Ureter (tissue), 1 donor: ENCODE results near the gene CRIP1. TPM values are rescaled to one million over a fixed set of nuclear protein-coding genes. Genes with fewer than 3 reads are reported as not detected.

ENCODE experiments used
- DNase-seq: peaks from one replicate; pipeline ENCODE4 v3.0.0-alpha.2; 2020; ENCODE audit warnings: low spot score
- total RNA-seq: library from RNA; stranded (reverse); gene quantifications from one replicate; pipeline ENCODE4 v1.2.4, GENCODE V29; 2023
- donor health status: DM: yes; HTN: yes; CAD: no.

The CRIP1 gene
- total RNA-seq, 1 donor from 2014 or later, result 127 TPM

DNA sequence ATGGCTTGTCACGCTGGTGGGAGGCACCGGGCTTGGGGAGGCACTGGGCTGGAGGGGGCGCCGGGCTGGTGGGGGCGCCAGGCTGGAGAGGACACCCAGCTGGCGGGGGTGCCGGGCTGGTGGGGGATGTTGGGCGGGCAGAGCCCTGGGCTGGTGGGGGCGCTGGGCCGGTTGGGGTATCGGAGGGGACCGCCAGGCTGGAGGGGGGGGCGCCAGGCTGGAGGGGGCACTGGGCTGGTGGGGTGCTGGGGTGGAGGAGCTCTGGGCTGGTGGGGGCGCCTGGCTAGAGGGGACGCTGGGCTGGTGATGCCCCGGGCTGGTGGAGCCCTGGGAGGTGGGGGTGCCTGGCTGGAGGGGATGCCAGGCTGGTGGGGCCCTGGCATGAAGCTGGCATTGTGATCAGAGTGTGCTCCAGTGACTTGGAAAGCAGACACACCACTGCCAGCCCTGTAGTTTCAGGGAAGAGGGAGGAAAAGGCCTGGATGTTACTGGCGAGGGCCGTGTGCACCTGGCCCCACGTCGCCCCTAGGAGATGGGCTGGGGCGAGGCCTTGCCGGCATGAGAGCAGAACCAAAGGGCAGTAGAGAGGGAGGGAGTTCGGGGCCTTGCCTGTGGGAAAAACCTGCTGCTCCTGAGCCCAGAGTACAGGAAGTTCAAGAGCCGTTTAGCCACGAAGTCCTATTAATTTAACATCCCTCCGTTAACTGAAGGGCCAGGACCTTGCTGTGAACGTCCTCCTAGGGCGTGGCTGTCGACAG lies 17.4 kb downstream of the CRIP1 start:
- DNase-seq, result no peak

DNA sequence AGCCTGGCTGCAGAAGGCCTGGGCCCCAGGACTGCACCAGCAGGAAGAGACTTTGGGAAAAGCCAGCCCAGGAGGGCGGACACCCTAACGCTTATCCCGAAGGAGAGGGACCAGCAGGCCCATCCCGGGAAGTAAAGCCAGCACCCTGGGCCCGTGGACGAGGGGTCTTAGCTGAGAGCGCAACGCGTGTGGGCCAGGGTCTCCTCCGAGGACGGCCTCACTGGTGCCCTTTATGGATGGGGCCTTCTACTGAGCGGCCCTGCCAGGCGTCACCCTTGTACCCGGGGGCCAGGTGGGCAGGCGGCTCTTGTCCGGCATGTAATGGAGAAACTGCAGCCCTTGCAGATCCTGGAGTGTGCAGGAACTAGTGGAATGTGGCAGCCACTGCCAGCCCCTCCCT lies 18.4 kb downstream of the CRIP1 start:
- no peak for DNase-seq

- no peak for DNase-seq
These were observed 20.6 kb downstream of the CRIP1 start for GRCh38 chr14:105507247-105507646.

DNA sequence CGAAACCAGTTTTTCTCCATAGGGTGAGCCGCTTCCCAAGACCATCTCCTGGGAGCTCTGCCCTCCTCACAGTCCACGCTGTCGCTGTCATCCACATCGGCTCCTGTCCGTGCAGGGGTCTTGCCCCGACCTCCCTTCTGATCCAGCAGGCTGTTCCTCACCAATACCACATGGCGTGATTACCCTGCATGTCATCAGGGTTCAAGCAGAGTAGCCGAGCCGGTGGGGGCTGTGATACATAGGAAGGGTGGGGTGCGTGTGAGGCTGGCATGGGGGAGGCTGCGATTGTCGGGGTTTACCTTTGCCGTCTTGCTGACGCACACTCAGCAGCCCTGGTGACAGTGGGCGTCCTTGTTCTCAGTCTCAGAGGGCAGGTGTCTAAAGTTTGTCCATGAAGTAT lies 21.4 kb downstream of the CRIP1 start:
- no peak for DNase-seq

DNA sequence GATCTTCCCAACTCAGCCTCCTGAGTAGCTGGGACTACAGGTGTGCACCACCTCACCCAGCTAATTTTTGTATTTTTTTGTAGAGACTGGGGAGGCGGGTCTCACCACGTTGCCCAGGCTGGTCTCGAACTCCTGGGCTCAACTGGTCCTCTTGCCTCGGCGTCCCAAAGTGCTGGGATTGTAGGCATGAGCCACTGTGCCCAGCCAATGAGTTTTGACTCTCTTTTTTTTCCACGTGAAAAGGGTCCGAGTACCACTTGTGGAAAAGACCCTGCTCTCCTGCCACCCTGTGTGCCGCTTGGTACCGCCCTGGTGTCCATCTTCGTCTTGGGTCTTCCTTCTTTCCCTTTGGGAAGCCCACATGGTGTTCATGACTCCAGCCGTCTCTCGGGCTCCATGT lies 21.9 kb downstream of the CRIP1 start:
- no peak for DNase-seq

GRCh38 chr14:105517096-105517495 lies 30.4 kb downstream of the CRIP1 start:
- DNase-seq, result no peak

GRCh38 chr14:105519946-105520698 lies 33.4 kb downstream of the CRIP1 start:
- DNase-seq, result no peak

- no peak for DNase-seq
These were observed 38.6 kb downstream of the CRIP1 start for GRCh38 chr14:105525326-105525725.

GRCh38 chr14:105525861-105526775 lies 39.4 kb downstream of the CRIP1 start, which contains the start of gene TMEM121:
TSS of gene TMEM121 (plus strand) at chr14:105526583. CDS start at chr14:105528835, 2,252 bp downstream.
- no peak for DNase-seq

DNA sequence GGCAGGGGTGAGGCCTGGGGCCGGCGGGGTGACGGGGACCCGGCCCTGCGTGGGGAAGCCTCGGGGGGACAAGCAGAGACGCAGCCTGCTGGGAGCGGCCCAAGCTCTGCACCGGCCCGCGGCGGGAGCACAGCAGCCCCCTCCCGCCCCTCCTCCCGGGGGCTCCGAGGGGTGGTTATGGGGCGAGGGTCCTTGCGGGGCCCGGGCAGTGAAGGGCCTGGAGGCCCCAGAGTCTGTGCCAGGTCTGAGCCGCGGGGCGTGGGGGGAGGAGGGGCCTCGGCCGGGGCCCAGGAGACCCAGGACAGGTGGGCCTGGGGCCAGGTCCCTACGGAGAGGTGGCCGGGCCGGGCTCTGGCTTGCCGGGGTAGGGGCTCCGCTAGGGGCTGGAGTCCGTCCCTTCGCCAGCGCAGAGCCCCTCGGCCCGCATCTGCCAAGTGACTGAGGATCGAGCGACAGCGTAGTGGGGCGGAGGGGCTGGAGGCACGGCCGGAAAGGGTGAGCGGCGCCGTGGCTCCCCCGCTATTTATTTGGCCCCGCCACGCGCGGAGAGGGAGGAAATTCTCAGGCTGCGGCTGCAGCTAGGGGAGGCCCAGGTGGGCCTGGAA lies 40.2 kb downstream of the CRIP1 start:
- DNase-seq, result no peak

DNA sequence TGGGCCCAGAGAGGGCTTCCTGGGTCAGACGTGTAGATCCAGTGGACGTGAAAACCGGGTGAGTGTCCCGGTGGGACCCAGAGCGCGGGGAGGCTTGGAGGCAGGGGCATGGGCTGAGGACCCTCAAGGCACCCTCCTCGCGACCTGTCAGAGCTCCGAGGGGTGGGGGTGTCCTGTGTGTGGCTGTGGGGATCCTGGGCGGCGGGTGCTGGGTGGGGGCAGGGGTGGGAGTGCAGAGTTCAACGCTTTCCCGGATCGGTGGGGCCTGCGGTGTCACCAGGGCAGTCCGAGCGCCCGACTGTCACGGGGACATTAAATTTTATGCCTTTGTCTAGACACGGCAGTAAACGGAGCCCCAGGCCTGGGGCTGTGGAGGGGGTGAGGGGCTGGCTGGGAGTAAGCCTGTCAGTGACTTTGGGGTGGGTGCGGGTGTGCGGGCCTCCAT lies 40.7 kb downstream of the CRIP1 start:
- no peak for DNase-seq

- peak; percentile 79 for DNase-seq
These were observed 41.3 kb downstream of the CRIP1 start for GRCh38 chr14:105527826-105528585.

GRCh38 chr14:105528586-105529318 lies 42.1 kb downstream of the CRIP1 start:
- no peak for DNase-seq

DNA sequence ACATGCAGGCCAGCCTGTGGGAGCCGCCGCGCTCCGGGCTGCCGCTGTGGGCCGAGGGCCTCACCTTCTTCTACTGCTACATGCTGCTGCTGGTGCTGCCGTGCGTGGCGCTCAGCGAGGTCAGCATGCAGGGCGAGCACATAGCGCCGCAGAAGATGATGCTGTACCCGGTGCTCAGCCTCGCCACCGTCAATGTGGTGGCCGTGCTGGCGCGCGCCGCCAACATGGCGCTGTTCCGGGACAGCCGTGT lies 42.6 kb downstream of the CRIP1 start:
- DNase-seq, result no peak

DNA sequence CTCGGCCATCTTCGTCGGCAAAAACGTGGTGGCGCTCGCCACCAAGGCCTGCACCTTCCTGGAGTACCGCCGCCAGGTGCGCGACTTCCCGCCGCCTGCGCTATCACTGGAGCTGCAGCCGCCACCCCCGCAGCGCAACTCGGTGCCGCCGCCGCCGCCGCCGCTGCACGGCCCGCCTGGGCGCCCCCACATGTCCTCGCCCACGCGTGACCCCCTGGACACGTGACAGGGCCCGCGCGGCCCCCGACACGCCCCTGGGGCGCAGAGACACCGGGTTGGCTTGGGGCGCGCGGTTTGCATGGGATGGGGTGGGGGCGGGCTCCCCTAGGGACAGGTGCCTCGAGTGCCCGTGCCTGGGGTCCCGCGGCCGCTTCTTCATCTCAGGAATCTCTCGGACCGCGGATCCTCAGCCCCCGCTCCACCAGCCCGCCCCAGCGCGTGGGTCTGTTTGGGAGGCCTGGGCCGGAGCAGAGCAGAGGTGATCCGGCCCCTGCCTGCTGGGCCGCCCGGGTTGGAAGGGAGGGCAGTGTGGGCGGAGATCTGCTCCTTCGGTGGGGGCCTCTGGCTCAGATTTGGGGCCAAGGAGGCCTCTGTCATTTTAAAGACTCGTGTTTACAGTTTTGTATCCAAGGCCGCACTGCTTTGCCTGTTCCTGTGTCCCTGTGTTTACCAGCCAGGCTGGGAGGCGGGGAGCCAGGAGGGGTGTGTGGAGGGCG lies 43.0 kb downstream of the CRIP1 start:
- no peak for DNase-seq

DNA sequence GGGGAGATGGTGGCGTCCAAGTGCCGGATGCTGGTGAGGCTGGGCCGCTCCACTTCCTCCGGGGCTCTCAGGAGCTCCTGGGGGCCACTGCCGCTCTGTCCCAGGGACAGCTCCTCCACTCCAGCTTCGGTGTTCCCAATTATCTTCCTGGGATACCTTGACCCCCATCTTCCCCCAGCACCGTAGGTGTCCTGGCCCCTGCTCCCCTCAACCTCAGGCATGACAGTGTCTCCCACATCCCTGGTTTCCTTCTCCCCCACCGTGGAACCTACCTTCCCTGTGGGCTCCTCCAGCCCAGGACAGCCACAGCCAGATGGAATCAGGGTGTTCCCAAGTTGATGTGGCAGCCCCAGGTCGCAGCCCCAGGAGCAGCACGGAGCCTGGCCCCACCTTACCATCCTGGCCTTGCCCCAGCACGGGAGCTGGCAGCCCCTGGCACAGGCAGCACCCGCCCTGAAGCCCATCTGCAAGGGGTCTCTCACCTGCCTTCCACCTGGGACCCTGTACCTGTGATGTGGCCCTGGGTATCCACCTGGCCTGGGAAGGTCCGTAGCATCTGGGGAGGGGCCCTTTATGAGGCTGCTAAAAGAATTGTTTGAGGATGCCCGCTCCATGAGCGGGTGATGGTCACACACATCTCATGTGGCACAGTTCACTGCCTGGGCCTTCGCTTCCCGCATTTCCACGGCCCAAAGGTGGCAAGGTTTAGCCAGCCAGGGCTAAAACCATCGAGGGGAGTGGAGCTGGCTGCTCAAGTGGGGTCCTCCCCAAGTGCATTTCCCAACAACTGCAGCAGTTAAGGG lies 43.8 kb downstream of the CRIP1 start:
- no peak for DNase-seq

GRCh38 chr14:105531088-105531893 lies 44.6 kb downstream of the CRIP1 start:
- no peak for DNase-seq
